Subcutaneous abdominal adipose tissue (tissue), 5 donors: ENCODE data around the gene PRDM16.

Experiments
- H3K27ac ChIP-seq: one replicate; pipeline ENCODE4 v1.7.0; 2013; ENCODE audit warnings: low read depth, mild to moderate bottlenecking, inconsistent platforms, low read length, moderate library complexity
- H3K27me3 ChIP-seq, 5 donors: one replicate each; pipeline ENCODE4 v1.7.0; 2013; ENCODE audit warnings: low read length in 5 of 5, inconsistent platforms in 1 of 5; ENCODE audit not compliant: control insufficient read depth in 5 of 5, insufficient read depth in 4 of 5
- H3K36me3 ChIP-seq, 5 donors: one replicate each; pipeline ENCODE4 v1.7.0; 2013; ENCODE audit warnings: low read length in 5 of 5; ENCODE audit not compliant: control insufficient read depth in 5 of 5, insufficient read depth in 5 of 5
- H3K4me1 ChIP-seq, 5 donors: one replicate each; pipeline ENCODE4 v1.7.0; 2013; ENCODE audit warnings: low read length in 5 of 5, mild to moderate bottlenecking in 3 of 5, moderate library complexity in 1 of 5; ENCODE audit not compliant: control insufficient read depth in 5 of 5, insufficient read depth in 5 of 5
- H3K4me3 ChIP-seq, 5 donors: one replicate each; pipeline ENCODE4 v1.7.0; 2013; ENCODE audit warnings: low read length in 5 of 5, low read depth in 1 of 5
- H3K9ac ChIP-seq, 5 donors: one replicate each; pipeline ENCODE4 v1.7.0; 2013; ENCODE audit warnings: low read length in 5 of 5, mild to moderate bottlenecking in 4 of 5, moderate library complexity in 3 of 5
- H3K9me3 ChIP-seq, 5 donors: one replicate each; pipeline ENCODE4 v1.7.0; 2013; ENCODE audit warnings: low read length in 5 of 5; ENCODE audit not compliant: control insufficient read depth in 5 of 5
- donor health status: healthy.
- donor health status: healthy.
- donor health status: healthy.
- donor health status: healthy.
- donor health status: healthy.

Gene PRDM16

GRCh38 chr1:3274972-3275371, 206.0 kb downstream of the PRDM16 start:
- Histone ChIP-seq H3K9ac (no peak overlapping the region), H3K36me3 (no peaks in the 10 kb centered on the region), H3K27me3 (peaks cover 6 to 45% (median 40%) of the 10 kb centered on the region in 5 donors), H3K27ac (no peak overlapping the region), H3K4me1 (no peaks in the 10 kb centered on the region), H3K9me3 (peaks cover 0 to 3% (median 0%) of the 10 kb centered on the region in 5 donors), H3K4me3 (no peak overlapping the region)

- Histone ChIP-seq H3K4me3 (no peak overlapping the region), H3K27me3 (peaks cover 6 to 41% (median 34%) of the 10 kb centered on the region in 5 donors), H3K4me1 (no peaks in the 10 kb centered on the region), H3K9ac (no peak overlapping the region), H3K27ac (no peak overlapping the region), H3K36me3 (no peaks in the 10 kb centered on the region), H3K9me3 (no peaks in the 10 kb centered on the region)
Measured at GRCh38 chr1:3275471-3276340, 206.7 kb downstream of the PRDM16 start.

GRCh38 chr1:3276341-3276800, 207.4 kb downstream of the PRDM16 start:
- Histone ChIP-seq H3K4me1 (no peaks in the 10 kb centered on the region), H3K4me3 (no peak overlapping the region), H3K9me3 (no peaks in the 10 kb centered on the region), H3K27ac (no peak overlapping the region), H3K9ac (no peak overlapping the region), H3K36me3 (no peaks in the 10 kb centered on the region), H3K27me3 (peaks cover 6 to 41% (median 33%) of the 10 kb centered on the region in 5 donors)

- Histone ChIP-seq H3K27ac (no peak overlapping the region), H3K4me1 (no peaks in the 10 kb centered on the region), H3K9me3 (no peaks in the 10 kb centered on the region), H3K27me3 (peaks cover 6 to 37% (median 29%) of the 10 kb centered on the region in 5 donors), H3K9ac (no peak overlapping the region), H3K4me3 (no peak overlapping the region), H3K36me3 (no peaks in the 10 kb centered on the region)
Measured at GRCh38 chr1:3277011-3277471, 208.0 kb downstream of the PRDM16 start.

- H3K36me3 ChIP-seq = no peaks in the 10 kb centered on the region
- H3K4me1 ChIP-seq = no peaks in the 10 kb centered on the region
- H3K27me3 ChIP-seq = peaks cover 12 to 40% (median 30%) of the 10 kb centered on the region in 5 donors
- no peak overlapping the region for H3K9ac ChIP-seq
- no peaks in the 10 kb centered on the region for H3K9me3 ChIP-seq
- H3K27ac ChIP-seq = no peak overlapping the region
- no peak overlapping the region for H3K4me3 ChIP-seq
Measured at GRCh38 chr1:3277623-3278022, 208.6 kb downstream of the PRDM16 start.

- H3K9me3 ChIP-seq = no peaks in the 10 kb centered on the region
- no peaks in the 10 kb centered on the region for H3K36me3 ChIP-seq
- no peak overlapping the region for H3K9ac ChIP-seq
- no peak overlapping the region for H3K4me3 ChIP-seq
- H3K27me3 ChIP-seq = peaks cover 22 to 42% (median 34%) of the 10 kb centered on the region in 5 donors
- no peak overlapping the region for H3K27ac ChIP-seq
- peaks cover 0 to under 1% (median 0%) of the 10 kb centered on the region in 5 donors for H3K4me1 ChIP-seq
Measured at GRCh38 chr1:3278416-3279181, 209.6 kb downstream of the PRDM16 start.

- H3K9me3 ChIP-seq = no peaks in the 10 kb centered on the region
- no peaks in the 10 kb centered on the region for H3K36me3 ChIP-seq
- H3K4me1 ChIP-seq = peaks cover 0 to 3% (median 0%) of the 10 kb centered on the region in 5 donors
- H3K27ac ChIP-seq = no peak overlapping the region
- H3K27me3 ChIP-seq = peaks cover 25 to 43% (median 35%) of the 10 kb centered on the region in 5 donors
- no peak overlapping the region for H3K4me3 ChIP-seq
- H3K9ac ChIP-seq = no peak overlapping the region
Measured at GRCh38 chr1:3279182-3279470, 210.1 kb downstream of the PRDM16 start.

GRCh38 chr1:3281735-3282134, 212.7 kb downstream of the PRDM16 start:
- peaks cover 0 to 3% (median 0%) of the 10 kb centered on the region in 5 donors for H3K4me1 ChIP-seq
- H3K9me3 ChIP-seq = no peaks in the 10 kb centered on the region
- no peak overlapping the region for H3K27ac ChIP-seq
- no peak overlapping the region for H3K4me3 ChIP-seq
- peaks cover 33 to 58% (median 42%) of the 10 kb centered on the region in 5 donors for H3K27me3 ChIP-seq
- H3K36me3 ChIP-seq = no peaks in the 10 kb centered on the region
- no peak overlapping the region for H3K9ac ChIP-seq

- Histone ChIP-seq H3K9me3 (no peaks in the 10 kb centered on the region), H3K4me1 (peaks cover 0 to 3% (median 0%) of the 10 kb centered on the region in 5 donors), H3K27ac (no peak overlapping the region), H3K9ac (no peak overlapping the region), H3K36me3 (no peaks in the 10 kb centered on the region), H3K27me3 (peaks cover 32 to 54% (median 38%) of the 10 kb centered on the region in 5 donors), H3K4me3 (no peak overlapping the region)
Measured at GRCh38 chr1:3282186-3282585, 213.2 kb downstream of the PRDM16 start.
